NCI-H1417 (cell line): ENCODE results near the gene RTL10.
A peak's percentile ranks its signal among the peaks of the same experiment; 100 is the strongest.

Source experiments
- DNase-seq, 3 experiments: peaks; one replicate each; lab custom pipeline; 2025; lab: John Stamatoyannopoulos, UW

RTL10 gene

GRCh38 chr22:19876314-19876940 lies 21.8 kb upstream of the RTL10 start:
- no peak for DNase-seq

GRCh38 chr22:19875531-19876313 lies 21.0 kb upstream of the RTL10 start:
- no peak for DNase-seq

- no peak for DNase-seq
Observed at GRCh38 chr22:19875061-19875530, 20.4 kb upstream of the RTL10 start.

DNA sequence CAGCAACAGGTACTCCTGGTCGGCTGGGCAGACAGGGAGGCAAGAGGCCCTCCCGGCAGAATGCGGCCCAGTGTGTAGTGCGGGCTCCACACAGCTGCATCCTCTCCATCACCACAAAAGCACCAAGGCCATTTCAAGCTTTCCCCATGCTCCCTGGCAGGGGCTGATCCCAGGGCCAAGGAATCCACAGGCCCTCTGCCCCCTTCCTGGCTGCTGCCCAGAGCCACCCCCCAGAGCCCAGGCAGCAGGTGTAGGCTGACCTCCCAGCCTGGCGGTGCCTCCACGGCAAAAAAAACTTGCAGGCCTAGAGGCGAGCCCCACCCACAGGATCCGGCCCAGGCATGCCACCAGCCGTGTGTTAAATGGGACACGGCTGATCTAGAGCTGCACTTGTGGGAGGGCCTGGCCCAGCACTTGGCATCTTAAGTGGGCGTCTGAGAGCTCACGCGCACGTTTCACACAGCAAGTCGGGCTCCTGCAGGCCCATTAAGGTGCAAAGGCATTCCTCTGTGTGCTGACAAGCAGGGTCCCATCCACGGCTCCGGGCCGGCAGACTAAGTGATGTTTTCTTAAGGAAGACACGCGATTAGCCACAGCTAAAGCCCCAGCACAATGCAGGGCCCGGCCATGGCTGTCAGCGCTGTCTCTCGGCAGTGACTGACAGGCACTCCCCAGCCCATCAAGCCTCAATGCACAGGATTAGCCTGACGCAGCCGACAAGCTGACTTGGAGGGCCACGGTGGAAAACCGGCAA lies 19.8 kb upstream of the RTL10 start:
- peak; percentile 6 to 88 (median 36) for DNase-seq

DNA sequence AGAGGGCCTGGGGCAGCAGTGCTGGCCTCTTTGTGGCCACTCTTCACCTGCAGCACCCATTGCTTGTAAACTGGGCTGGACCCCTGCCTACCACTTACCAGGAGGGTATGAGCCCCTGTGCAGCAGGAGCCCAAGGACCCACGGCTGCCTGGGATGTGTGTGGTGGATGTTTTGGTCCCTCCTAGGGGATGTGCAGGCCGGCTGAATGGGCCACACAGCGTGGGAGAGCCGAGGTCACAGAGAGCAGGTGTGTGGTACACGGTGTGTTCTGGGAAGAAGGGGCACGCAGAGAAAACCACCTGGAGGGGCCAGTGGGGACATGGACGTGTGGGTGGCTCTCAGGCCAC lies 19.3 kb upstream of the RTL10 start:
- DNase-seq = no peak

GRCh38 chr22:19873138-19873959 lies 18.7 kb upstream of the RTL10 start:
- peak in 2 of 3 experiments; percentile 21 to 38 for DNase-seq

DNA sequence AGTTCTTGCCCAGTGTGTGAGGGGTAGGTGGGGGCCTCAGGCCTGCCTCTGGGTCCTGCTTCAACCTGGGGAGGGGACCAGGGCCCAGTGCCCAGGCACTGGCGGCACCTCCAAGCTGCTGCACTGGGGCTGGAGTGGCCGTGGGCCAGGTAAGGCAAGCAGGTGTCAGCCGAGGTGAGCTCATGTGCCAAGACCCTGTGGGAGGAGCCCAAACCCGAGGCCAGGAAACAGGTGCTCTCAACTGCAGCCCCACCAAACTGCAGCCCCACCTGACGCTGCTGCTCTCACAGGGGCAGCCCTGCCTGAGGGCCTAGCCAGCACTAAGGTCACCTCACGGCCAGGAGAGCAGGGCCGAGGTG lies 18.1 kb upstream of the RTL10 start:
- DNase-seq = peak in 2 of 3 experiments; percentile 21 to 62

- no peak for DNase-seq
Observed at GRCh38 chr22:19871845-19872778, 17.4 kb upstream of the RTL10 start.

DNA sequence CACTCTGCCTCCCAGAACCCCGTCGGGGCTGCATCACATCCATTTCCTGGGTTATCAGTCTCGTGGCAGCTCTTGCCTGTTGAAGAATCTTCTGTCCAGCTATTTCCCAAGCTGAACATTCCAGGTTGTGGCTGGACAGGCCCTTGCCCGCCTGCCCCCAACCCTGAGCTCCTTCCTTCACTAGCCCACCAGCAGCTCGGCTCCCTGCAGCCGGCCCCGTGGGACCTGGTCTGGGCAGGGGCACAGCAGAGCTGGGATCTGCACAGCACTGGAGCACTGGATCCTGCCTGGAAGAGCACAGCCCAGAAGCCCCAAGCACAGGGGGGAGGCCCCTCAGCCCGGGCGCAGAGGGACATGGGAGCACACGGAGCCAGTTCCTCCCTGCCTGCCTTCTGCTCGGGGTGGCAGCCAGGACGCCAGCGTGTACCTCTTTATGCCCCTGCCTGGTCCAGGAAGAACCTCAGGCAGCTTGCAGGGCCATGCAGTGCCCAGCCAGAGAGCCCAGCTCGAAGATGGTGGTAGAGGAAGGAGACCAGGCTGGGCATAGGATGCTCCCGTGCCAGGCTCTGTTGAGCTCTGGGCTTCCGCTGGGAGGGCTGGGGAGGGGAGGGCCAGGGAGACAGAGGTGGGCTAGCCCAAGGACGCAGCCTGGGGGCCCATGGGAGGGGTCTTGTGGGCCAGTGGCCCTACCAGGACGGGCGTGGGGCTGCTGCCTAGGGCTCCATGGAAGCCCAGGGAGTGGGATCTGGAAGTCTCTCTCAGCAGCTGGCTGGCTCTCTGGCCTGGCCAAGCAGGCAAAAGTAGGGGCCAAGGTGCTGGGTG lies 16.6 kb upstream of the RTL10 start:
- DNase-seq = no peak

GRCh38 chr22:19870153-19871022 lies 15.7 kb upstream of the RTL10 start:
- DNase-seq = no peak

GRCh38 chr22:19869497-19870152 lies 15.0 kb upstream of the RTL10 start:
- no peak for DNase-seq

- peak in 1 of 3 experiments; percentile 7 for DNase-seq
Observed at GRCh38 chr22:19868773-19869471, 14.2 kb upstream of the RTL10 start.

GRCh38 chr22:19868333-19868732 lies 13.7 kb upstream of the RTL10 start:
- no peak for DNase-seq

- no peak for DNase-seq
Observed at GRCh38 chr22:19867617-19868016, 12.9 kb upstream of the RTL10 start.

- no peak for DNase-seq
Observed at GRCh38 chr22:19866665-19867009, 12.0 kb upstream of the RTL10 start.

DNA sequence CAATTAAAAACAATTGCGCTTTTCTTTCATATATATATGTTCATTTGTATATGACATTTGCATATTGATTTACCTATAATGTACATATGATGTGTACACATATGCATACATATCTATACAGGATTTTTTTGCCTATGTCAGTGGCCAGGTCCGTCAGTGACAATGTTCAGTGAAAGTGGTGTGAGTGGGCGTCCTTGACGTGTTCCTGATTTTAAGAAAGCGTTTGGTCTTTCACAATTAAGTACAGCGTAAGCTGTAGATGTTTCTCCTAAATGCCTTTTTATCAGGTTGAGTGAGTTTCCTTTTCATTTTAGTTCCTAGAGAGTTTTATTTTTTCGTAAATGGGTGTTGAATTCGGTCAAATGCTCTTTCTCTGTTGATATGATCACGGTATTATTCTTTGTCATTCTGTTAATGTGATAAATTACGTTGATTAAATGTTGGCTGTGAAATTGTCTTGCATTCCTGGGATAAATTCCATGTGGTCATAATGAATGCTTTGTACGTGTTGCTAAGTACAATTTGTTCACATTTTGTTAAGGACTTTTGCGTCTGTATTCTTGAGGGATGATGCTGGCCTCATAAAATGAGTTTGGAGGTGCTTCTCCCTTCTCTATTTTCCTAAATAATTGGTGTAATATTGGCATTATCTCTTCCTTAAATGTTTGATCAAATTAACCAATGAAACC lies 10.6 kb upstream of the RTL10 start:
- no peak for DNase-seq

- DNase-seq = no peak
Observed at GRCh38 chr22:19864538-19865106, 9.9 kb upstream of the RTL10 start.
